K562 (cell line): ENCODE data around the gene PCBP3. TPM values are rescaled to one million over a fixed set of nuclear protein-coding genes. Genes with fewer than 3 reads are reported as not detected.

Source experiments
- ATAC-seq: fragments of 200-7000 bp; cut with Tn5 transposase; 3 replicates; pipeline ENCODE4 v1.9.1; 2020; ENCODE audit warnings: moderate library complexity
- BruUV-seq: library from RNA; stranded (reverse); fragments of 400-500 nt; replicated peaks from 2 replicates; lab custom pipeline; 2021; lab: Mats Ljungman, UMichigan
- CTCF ChIA-PET: fragments of 300-600 bp; formaldehyde crosslinking; extraction: SDS; loops from one replicate; lab custom pipeline; 2021; ENCODE audit warnings: low intra/inter-chr PET ratio; lab: Yijun Ruan, JAX
- POLR2A ChIA-PET: fragments of 300-600, 350-650 bp; sonication (Branson Sonifier 250); formaldehyde crosslinking; extraction: SDS; loops from one replicate; lab custom pipeline; 2021; ENCODE audit warnings: antibody characterized with exemption, inconsistent platforms; lab: Yijun Ruan, JAX
- DNase-seq, 4 experiments: peaks; one replicate each; pipeline versions ENCODE4 v3.0.0 to v3.0.0-alpha.2; 2011 to 2018; ENCODE audit warnings: low spot score in 3 of 4, mixed read lengths in 3 of 4; ENCODE audit errors: extremely low read depth in 1 of 4
- FAIRE-seq: peaks from 2 replicates; lab custom pipeline; 2011; peaks lifted over from hg19 to GRCh38; lab: Jason Lieb, UNC
- H2AFZ ChIP-seq: 2 replicates; pipeline ENCODE4 v1.6.0; 2011; ENCODE audit warnings: low read depth, low read length, control low read depth, inconsistent platforms
- H3K27ac ChIP-seq: fragments of 200-600 bp; 3 replicates; pipeline ENCODE4 v1.8.0; 2011; ENCODE audit warnings: low read depth, mild to moderate bottlenecking, control low read depth, inconsistent platforms, low read length, moderate library complexity, mixed read lengths; ENCODE audit errors: extremely low read depth
- H3K27me3 ChIP-seq, 2 experiments: fragments of 300-600 bp in 1 of 2; 2 replicates in 1 of 2; 3 replicates in 1 of 2; pipeline versions ENCODE4 v1.6.0 to v1.8.0; 2011; ENCODE audit warnings: inconsistent platforms in 2 of 2, low read length in 2 of 2, mild to moderate bottlenecking in 1 of 2, mixed read lengths in 1 of 2, moderate library complexity in 1 of 2; ENCODE audit not compliant: control insufficient read depth in 2 of 2, insufficient read depth in 2 of 2
- H3K36me3 ChIP-seq: fragments of 300-600 bp; 3 replicates; pipeline ENCODE4 v1.8.0; 2011; ENCODE audit warnings: mild to moderate bottlenecking, low read length, inconsistent platforms; ENCODE audit not compliant: control insufficient read depth, insufficient read depth
- H3K4me1 ChIP-seq, 2 experiments: fragments of 200-600 bp in 1 of 2; replicated peaks in 1 of 2; 2 replicates in 1 of 2; 3 replicates in 1 of 2; pipeline versions ENCODE4 v1.5.1 to v1.8.0; 2011; ENCODE audit warnings: inconsistent platforms in 2 of 2, low read length in 2 of 2, mild to moderate bottlenecking in 1 of 2, mixed read lengths in 1 of 2, moderate library complexity in 1 of 2; ENCODE audit not compliant: control insufficient read depth in 2 of 2, insufficient read depth in 2 of 2
- H3K4me2 ChIP-seq: 2 replicates; pipeline ENCODE4 v1.6.1; 2011; ENCODE audit warnings: low read length, control low read depth, inconsistent platforms, mixed read lengths; ENCODE audit not compliant: insufficient read depth
- H3K4me3 ChIP-seq: fragments of 200-600 bp; sonication (generic), shearing (Covaris generic); 2 replicates; pipeline ENCODE4 v1.5.1; 2016; ENCODE audit warnings: control low read depth, inconsistent platforms
- H3K79me2 ChIP-seq: fragments of 200-600 bp; 3 replicates; pipeline ENCODE4 v1.8.0; 2011; ENCODE audit warnings: low read length, inconsistent platforms; ENCODE audit not compliant: control insufficient read depth, insufficient read depth
- H3K9ac ChIP-seq, 2 experiments: 2 replicates each; pipeline versions ENCODE4 v1.6.0 to v1.6.1; 2011; ENCODE audit warnings: low read depth in 2 of 2, low read length in 2 of 2, control low read depth in 1 of 2, inconsistent platforms in 1 of 2, mild to moderate bottlenecking in 1 of 2, mixed read lengths in 1 of 2; ENCODE audit not compliant: insufficient read depth in 1 of 2
- H3K9me1 ChIP-seq: one replicate; pipeline ENCODE4 v1.6.0; 2011; ENCODE audit warnings: inconsistent platforms, mild to moderate bottlenecking, low read length, moderate library complexity; ENCODE audit not compliant: control insufficient read depth, insufficient read depth
- H3K9me3 ChIP-seq: replicated peaks from 2 replicates; pipeline ENCODE4 v1.5.1; 2011; ENCODE audit warnings: low read depth, low read length, inconsistent platforms; ENCODE audit not compliant: control insufficient read depth, insufficient read depth
- H4K20me1 ChIP-seq: replicated peaks from 2 replicates; pipeline ENCODE4 v1.6.1; 2011; ENCODE audit warnings: low read length, inconsistent platforms, mixed read lengths; ENCODE audit not compliant: control insufficient read depth, insufficient read depth
- ARHGAP35 ChIP-seq: fragments of 450-650 bp; IDR thresholded peaks from 2 replicates; pipeline ENCODE4 v1.6.1; 2018; ENCODE audit not compliant: partially characterized antibody
- CEBPB ChIP-seq: fragments of 450-650 bp; IDR thresholded peaks from 2 replicates; pipeline ENCODE4 v1.6.1; 2016; ENCODE audit warnings: missing genetic modification characterization, missing compliant biosample characterization
- CTCFL ChIP-seq: IDR thresholded peaks from 2 replicates; pipeline ENCODE4 v1.6.1; 2011; ENCODE audit warnings: borderline replicate concordance, low read depth, mild to moderate bottlenecking, moderate library complexity, low read length; ENCODE audit not compliant: insufficient read depth, poor library complexity, severe bottlenecking
- E4F1 ChIP-seq: fragments of 250-450 bp; sonication (Bioruptor Pico); IDR thresholded peaks from 2 replicates; pipeline ENCODE4 v1.5.0; 2021; ENCODE audit warnings: mild to moderate bottlenecking, borderline replicate concordance
- NR2C2 ChIP-seq, 2 experiments: fragments of 200-800 bp in 1 of 2; sonication (Bioruptor generic) in 1 of 2; sonication (generic) in 1 of 2; formaldehyde crosslinking in 1 of 2; IDR thresholded peaks; 2 replicates each; pipeline versions ENCODE4 v1.6.1 to v1.8.0; 2016 to 2022; ENCODE audit warnings: mild to moderate bottlenecking in 1 of 2, missing compliant biosample characterization in 1 of 2, missing genetic modification characterization in 1 of 2, missing genetic modification reagents in 1 of 2
- RFX1 ChIP-seq: fragments of 450-650 bp; IDR thresholded peaks from 2 replicates; pipeline ENCODE4 v1.6.1; 2016; ENCODE audit warnings: mild to moderate bottlenecking, moderate library complexity
- SETDB1 ChIP-seq: IDR thresholded peaks from one replicate; pipeline ENCODE4 v1.6.1; 2012; ENCODE audit warnings: low read length, control low read depth, inconsistent platforms
- SMARCB1 ChIP-seq: IDR thresholded peaks from 2 replicates; pipeline ENCODE4 v1.6.1; 2011; ENCODE audit warnings: improper control_type of control experiment, low read depth; ENCODE audit not compliant: insufficient read length
- SUPT5H ChIP-seq: fragments of 450-650 bp; IDR thresholded peaks from 2 replicates; pipeline ENCODE4 v1.6.1; 2016
- TGIF2 ChIP-seq: sonication (generic); formaldehyde crosslinking; IDR thresholded peaks from 2 replicates; pipeline ENCODE4 v1.8.1; 2022; ENCODE audit warnings: mild to moderate bottlenecking, missing genetic modification reagents, moderate library complexity
- ZHX1 ChIP-seq: fragments of 150-350 bp; conservative IDR thresholded peaks from 2 replicates; pipeline ENCODE4 v1.6.1; 2014; ENCODE audit warnings: low read length
- ZNF174 ChIP-seq: fragments of 250-450 bp; sonication (Bioruptor Pico); IDR thresholded peaks from 2 replicates; pipeline ENCODE4 v1.4.0; 2020; ENCODE audit warnings: mild to moderate bottlenecking
- ZNF586 ChIP-seq: fragments of 450-650 bp; formaldehyde crosslinking; conservative IDR thresholded peaks from 2 replicates; pipeline ENCODE4 v1.4.0; 2020; ENCODE audit warnings: mild to moderate bottlenecking, moderate library complexity
- ZNF76 ChIP-seq: fragments of 250-450 bp; sonication (Bioruptor Pico); IDR thresholded peaks from 2 replicates; pipeline ENCODE4 v1.4.0; 2020; ENCODE audit warnings: mild to moderate bottlenecking, moderate library complexity, borderline replicate concordance
- WGBS: fragments of 100-300 bp; shearing (Covaris generic); methylation state at CpG from one replicate; pipeline ENCODE4 v1.1.6; 2016; ENCODE audit warnings: low coverage, mixed read lengths; ENCODE audit not compliant: insufficient coverage; ENCODE audit errors: missing lambda C conversion rate; 5-methylcytosine and 5-hydroxymethylcytosine counted together
- in situ Hi-C: fragments of 300-500 bp; cut with MboI; formaldehyde crosslinking; loops from 4 replicates; pipeline ENCODE4 v1.15.0; 2018; ENCODE audit warnings: inconsistent platforms, mixed read lengths
- intact Hi-C: fragments of 100-400 bp; cut with micrococcal nuclease; formaldehyde crosslinking; loops from 2 replicates; pipeline ENCODE4 v1.14.2; 2022
- polyA plus RNA-seq, 8 experiments: library from polyadenylated mRNA; depleted of rRNA in 4 of 8; stranded (reverse) in 5 of 8; unstranded in 3 of 8; fragments of >200 nt; fragmentation: Nextera tagmentation in 2 of 8; fragmentation: Illumina TruSeq in 1 of 8; extraction: Ambion mirVana in 2 of 8; extraction: Trizol in 1 of 8; gene quantifications; 2 replicates each; pipeline versions ENCODE4 v1.2.1 to v1.2.3, GENCODE V29; 2011 to 2014; ENCODE audit warnings: inconsistent platforms in 1 of 8, missing spikeins in 1 of 8
- total RNA-seq, 7 experiments: library from RNA; depleted of rRNA in 6 of 7; stranded (reverse); fragments of >200 nt in 6 of 7; fragmentation: Illumina TruSeq in 2 of 7; extraction: Trizol in 2 of 7; gene quantifications; 2 replicates each; pipeline versions ENCODE4 v1.2.1 to v1.2.3, GENCODE V29; 2011 to 2021; ENCODE audit warnings: low replicate concordance in 1 of 7

Gene PCBP3
- total and polyA plus RNA-seq, 9 of the 15 experiments (the other 6 are each of a cell fraction or from before 2014, with no cell fraction given), result 0.18 TPM; not detected in 8

GRCh38 chr21:45888386-45889009 lies 245.0 kb downstream of the PCBP3 start:
- BruUV-seq, result no TSS peak
- H3K27me3 ChIP-seq, result peaks cover 30 to 58% of the 10 kb centered on the region in 2 experiments
- H2AFZ ChIP-seq, result no peak overlapping the region
- ChIA-PET CTCF (interaction anchor here (0.6 kb wide), 1 partner anchor 966 kb away, joined by 5 read pairs; no protein-coding TSS in a partner anchor), POLR2A (no interaction called here)
- H3K9ac ChIP-seq, result no peak overlapping the region; a peak in 1 of 4 replicates
- H3K9me1 ChIP-seq, result no peaks in the 10 kb centered on the region
- intact Hi-C loops (no loop called here), in situ Hi-C loops (no loop called here)
- ATAC-seq, result no peak
- under 1% methylated on average over 18 of the region's 18 CpGs for WGBS
- peaks cover 0 to 11% of the 10 kb centered on the region in 2 experiments; a peak in 2 of 5 replicates for H3K4me1 ChIP-seq
- H3K4me2 ChIP-seq, result no peak overlapping the region
- H3K9me3 ChIP-seq, result no peaks in the 10 kb centered on the region
- no peak overlapping the region for H3K27ac ChIP-seq
- H3K4me3 ChIP-seq, result no peak overlapping the region
- no peak for FAIRE-seq
- no peak for DNase-seq
- no peaks in the 10 kb centered on the region for H3K36me3 ChIP-seq
- no peaks in the 10 kb centered on the region for H3K79me2 ChIP-seq
- 0 out of 2 replicates have a peak, but pooled peaks cover 10% of the 10 kb centered on the region for H4K20me1 ChIP-seq
- TF ChIP-seq CEBPB (tag), result no peak
- TF ChIP-seq CTCFL, result no peak
- TF ChIP-seq ZHX1, result no peak
- no peak for TF ChIP-seq ZNF586 (CRISPR knock-in tag)
- no peak for TF ChIP-seq TGIF2 (CRISPR knock-in tag)
- TF ChIP-seq RFX1, result no peak
- no peak for TF ChIP-seq ARHGAP35
- TF ChIP-seq NR2C2 (CRISPR knock-in tag; IDR thresholded peaks at IDR 0.05), result no peak
- no peak for TF ChIP-seq NR2C2 (tag; IDR thresholded peaks at IDR 0.05)
- TF ChIP-seq ZNF76 (CRISPR knock-in tag), result no peak
- TF ChIP-seq E4F1 (CRISPR knock-in tag), result no peak
- no peak for TF ChIP-seq SUPT5H
- no peak for TF ChIP-seq ZNF174
- TF ChIP-seq SETDB1, result no peak
- no peak for TF ChIP-seq SMARCB1
